H1 (cell line): Measurements from ENCODE around the gene TEX101. TPM values are rescaled to one million over a fixed set of nuclear protein-coding genes. Genes with fewer than 3 reads are reported as not detected.

ENCODE experiments used
- CHD1 ChIP-seq: IDR thresholded peaks from 2 replicates; pipeline ENCODE4 v1.6.1; 2012; ENCODE audit warnings: low read depth, low read length, improper control_type of control experiment
- CHD7 ChIP-seq: fragments of 300-600 bp; sonication (generic); IDR thresholded peaks from 2 replicates; pipeline ENCODE4 v1.7.1; 2012; ENCODE audit warnings: low read length, moderate library complexity, mild to moderate bottlenecking, inconsistent platforms; ENCODE audit not compliant: insufficient replicate concordance
- CTCF ChIP-seq, 3 experiments: IDR thresholded peaks; 1 replicate in 2 of 3; 2 replicates in 1 of 3; pipeline versions ENCODE4 v1.5.1 to v1.6.1; 2011; ENCODE audit warnings: low read length in 3 of 3, mild to moderate bottlenecking in 3 of 3, inconsistent platforms in 2 of 3, low read depth in 1 of 3, moderate library complexity in 1 of 3; ENCODE audit not compliant: insufficient read depth in 1 of 3; ENCODE audit errors: control extremely low read depth in 1 of 3
- FOSL1 ChIP-seq: IDR thresholded peaks from 2 replicates; pipeline ENCODE4 v1.6.1; 2011; ENCODE audit warnings: mild to moderate bottlenecking, low read depth, low read length, moderate library complexity; ENCODE audit not compliant: insufficient read depth
- PHF8 ChIP-seq: fragments of 200-600 bp; sonication (generic); conservative IDR thresholded peaks from 2 replicates; pipeline ENCODE4 v1.7.1; 2012; ENCODE audit warnings: low read depth, mild to moderate bottlenecking, inconsistent platforms, low read length, moderate library complexity
- SIRT6 ChIP-seq: IDR thresholded peaks from one replicate; pipeline ENCODE4 v1.7.1; 2012; ENCODE audit warnings: low read length, inconsistent platforms
- TAF1 ChIP-seq: IDR thresholded peaks from 2 replicates; pipeline ENCODE4 v1.6.1; 2011; ENCODE audit warnings: mild to moderate bottlenecking, low read depth, low read length
- TAF7 ChIP-seq: optimal IDR thresholded peaks from 2 replicates; pipeline ENCODE3; 2011; ENCODE audit warnings: low read depth, mild to moderate bottlenecking, inconsistent platforms, low read length, moderate library complexity, borderline replicate concordance
- polyA plus RNA-seq, 7 experiments: library from polyadenylated mRNA; depleted of rRNA in 3 of 7; stranded (reverse) in 5 of 7; unstranded in 2 of 7; fragments of >200 nt in 5 of 7; fragments of 200-250 nt in 2 of 7; gene quantifications; 1 replicate in 5 of 7; 2 replicates in 1 of 7; 4 replicates in 1 of 7; pipeline versions ENCODE4 v1.2.1 to v1.2.3, GENCODE V29; 2011 to 2013; ENCODE audit warnings: missing spikeins in 2 of 7, mixed read lengths in 2 of 7
- total RNA-seq: library from RNA; stranded (reverse); fragmentation: NEBNext Ultra II Directional; extraction: Animal tissue kit (Norgen Biotek cat#: 25700); gene quantifications from 2 replicates; pipeline ENCODE4 v1.2.1, GENCODE V29; 2021

Gene TEX101
- total and polyA plus RNA-seq, 2 of the 8 experiments (the other 6 are each of a cell fraction or from before 2014, with no cell fraction given), result 0.12 TPM; not detected in 1

DNA sequence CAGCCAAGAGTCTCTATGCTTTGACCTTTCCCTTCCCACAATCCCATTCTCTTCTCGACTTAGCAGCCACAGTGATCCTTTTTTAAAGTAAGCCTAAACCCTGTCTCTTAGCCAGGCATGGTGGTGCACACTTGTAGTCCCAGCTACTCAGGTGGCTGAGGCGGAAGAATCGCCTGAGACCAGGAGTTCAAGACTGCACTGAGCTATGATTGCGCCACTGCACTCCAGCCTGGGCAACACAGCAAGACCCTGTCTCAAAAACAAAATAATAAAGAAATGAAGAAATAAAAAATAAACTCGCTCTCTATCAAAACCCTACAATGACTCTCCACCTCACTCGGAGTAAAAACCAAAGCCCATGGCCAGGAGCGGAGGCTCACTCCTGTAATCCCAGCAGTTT, 14.7 kb downstream of the TEX101 start (continued):
- TF ChIP-seq CHD7 (no peak), CTCF (IDR thresholded peaks at IDR 0.05; ENCODE audit: control extremely low read depth in 1 of 3, insufficient read depth in 1 of 3, low read depth in 1 of 3, low read length in 3 of 3) (no peak), PHF8 (no peak), FOSL1 (no peak), CHD1 (no peak), TAF1 (no peak), SIRT6 (no peak), TAF7 (no peak)
